Stimulated activated CD4-positive, alpha-beta T cell treated with anti-CD3 and anti-CD28 coated beads, Interleukin-4, amount 100 ng/mL, for 1 hour (primary cell): ENCODE results near the gene ITGAE.
"Not testable (repeated sequence)": the region's sequence is repeated elsewhere in the genome, so short reads cannot be mapped to it uniquely, and the experiment has no call there.

ENCODE experiments used
- DNase-seq: peaks from one replicate; pipeline ENCODE4 v3.0.0-alpha.2; 2020

The ITGAE gene

GRCh38 chr17:3794152-3794551 is 6.8 kb downstream of the ITGAE start:
- not testable (repeated sequence) for DNase-seq

- not testable (repeated sequence) for DNase-seq
These were observed 7.7 kb downstream of the ITGAE start for GRCh38 chr17:3793258-3793657.

- DNase-seq = no peak
These were observed 8.5 kb downstream of the ITGAE start for GRCh38 chr17:3792481-3792880.

- no peak for DNase-seq
These were observed 12.8 kb downstream of the ITGAE start for GRCh38 chr17:3788200-3788599.

GRCh38 chr17:3785323-3785722 is 15.7 kb downstream of the ITGAE start:
- DNase-seq = not testable (repeated sequence)

- no peak for DNase-seq
These were observed 18.2 kb downstream of the ITGAE start for GRCh38 chr17:3782751-3783150.

- DNase-seq = no peak
These were observed 20.0 kb downstream of the ITGAE start for GRCh38 chr17:3780986-3781385.

GRCh38 chr17:3777366-3778120 is 23.4 kb downstream of the ITGAE start:
- DNase-seq = no peak

GRCh38 chr17:3773966-3774365 is 27.0 kb downstream of the ITGAE start:
- DNase-seq = no peak

- DNase-seq = no peak
These were observed 27.5 kb downstream of the ITGAE start for GRCh38 chr17:3773511-3773910.

- no peak for DNase-seq
These were observed 28.2 kb downstream of the ITGAE start for GRCh38 chr17:3772764-3773163.

GRCh38 chr17:3771140-3771539 is 29.8 kb downstream of the ITGAE start:
- no peak for DNase-seq

- DNase-seq = no peak
These were observed 30.5 kb downstream of the ITGAE start for GRCh38 chr17:3770466-3770865.

GRCh38 chr17:3768769-3769168 is 32.2 kb downstream of the ITGAE start:
- DNase-seq = no peak

GRCh38 chr17:3768341-3768740 is 32.6 kb downstream of the ITGAE start:
- no peak for DNase-seq

GRCh38 chr17:3766779-3767178 is 34.2 kb downstream of the ITGAE start:
- no peak for DNase-seq

- DNase-seq = no peak
These were observed 35.0 kb downstream of the ITGAE start for GRCh38 chr17:3765981-3766380.

GRCh38 chr17:3763777-3764170 is 37.2 kb downstream of the ITGAE start:
- no peak for DNase-seq

- DNase-seq = no peak
These were observed 37.8 kb downstream of the ITGAE start for GRCh38 chr17:3762922-3763776.

- no peak for DNase-seq
These were observed 39.0 kb downstream of the ITGAE start for GRCh38 chr17:3761918-3762380.

GRCh38 chr17:3761036-3761917 is 39.7 kb downstream of the ITGAE start:
- DNase-seq = no peak

- DNase-seq = no peak
These were observed 41.3 kb downstream of the ITGAE start for GRCh38 chr17:3759597-3760216.
